ENCODE results near the gene TMEM218.
"Not testable (repeated sequence)": the region's sequence is repeated elsewhere in the genome, so short reads cannot be mapped to it uniquely, and the experiment has no call there.

Gene TMEM218

DNA sequence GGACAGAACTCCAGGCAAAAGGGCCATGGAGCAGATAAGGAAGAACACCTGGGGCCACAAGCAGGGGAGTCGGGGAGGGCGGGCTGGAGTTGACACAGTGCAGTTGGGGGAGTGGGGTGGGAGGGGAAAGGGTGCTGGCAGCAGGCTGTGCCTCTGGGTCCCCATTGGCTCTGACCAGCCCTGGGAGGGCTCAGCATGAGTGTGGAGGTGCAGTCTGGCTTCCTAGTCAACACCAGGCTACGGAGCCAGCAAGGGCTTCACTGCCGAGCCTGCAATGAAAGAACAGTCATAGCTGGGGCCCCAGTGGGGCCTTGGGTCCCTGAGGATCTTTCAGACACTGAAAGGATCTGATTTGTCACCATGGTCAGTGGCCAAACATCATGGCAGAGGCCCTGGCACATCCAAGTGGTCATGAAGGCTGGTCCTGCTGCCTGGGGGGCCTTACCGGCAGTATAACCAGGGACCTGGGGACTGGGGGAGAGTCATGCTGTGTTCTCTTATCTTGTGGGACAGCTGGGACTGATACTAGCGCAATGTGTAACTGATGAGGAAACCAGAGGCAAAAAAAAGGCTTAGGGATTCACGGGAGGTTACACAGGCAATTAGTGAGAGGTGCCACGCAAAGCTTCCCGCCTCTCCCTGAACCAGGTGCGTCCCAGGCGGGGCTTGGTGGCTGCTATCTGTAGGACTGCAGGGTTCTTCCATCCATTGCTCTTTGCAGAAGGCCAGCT is 36.8 kb downstream of the TMEM218 start:
- no peak for DNase-seq

DNA sequence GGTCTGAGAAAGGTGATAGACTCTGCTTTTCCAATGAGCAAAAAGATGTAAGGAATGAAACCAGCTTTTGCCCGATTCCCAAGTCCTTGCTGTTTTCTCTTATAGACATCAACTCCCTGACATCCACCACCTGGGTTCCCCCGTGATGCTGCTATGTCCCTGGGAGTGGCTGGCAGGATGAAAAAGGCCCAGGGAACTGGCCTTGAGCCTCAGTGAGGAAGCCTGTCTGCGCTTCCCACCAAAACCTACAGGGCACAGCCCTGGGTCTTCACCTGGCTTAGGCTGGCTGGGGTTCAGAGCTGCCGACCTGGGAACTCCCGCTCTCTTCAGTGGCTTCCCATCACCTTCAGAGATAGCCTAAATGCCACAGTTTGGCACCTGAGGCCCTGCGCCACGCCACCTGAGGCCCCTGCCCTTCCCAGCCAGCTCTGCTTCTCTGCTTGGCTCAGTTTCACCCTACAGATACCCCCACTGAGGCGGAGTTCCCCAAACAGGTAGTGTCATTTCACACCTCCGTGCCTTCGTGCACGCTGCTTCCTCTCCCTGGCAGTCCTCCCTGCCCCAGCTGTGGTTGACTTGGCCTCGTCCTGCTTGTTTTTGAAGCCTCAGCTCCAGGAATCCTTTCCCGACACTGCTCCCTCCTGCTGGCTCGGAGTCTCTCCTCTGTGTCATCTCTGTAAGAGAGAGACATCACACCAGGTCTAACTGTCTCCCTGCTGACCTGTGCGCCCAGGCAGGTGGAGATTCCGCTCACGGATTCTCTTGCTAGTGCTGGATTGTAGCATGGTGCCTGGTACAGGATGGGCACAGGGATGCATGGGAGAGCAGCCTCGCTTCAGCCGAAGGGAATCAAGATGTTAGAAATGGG is 37.6 kb downstream of the TMEM218 start:
- DNase-seq = no peak

DNA sequence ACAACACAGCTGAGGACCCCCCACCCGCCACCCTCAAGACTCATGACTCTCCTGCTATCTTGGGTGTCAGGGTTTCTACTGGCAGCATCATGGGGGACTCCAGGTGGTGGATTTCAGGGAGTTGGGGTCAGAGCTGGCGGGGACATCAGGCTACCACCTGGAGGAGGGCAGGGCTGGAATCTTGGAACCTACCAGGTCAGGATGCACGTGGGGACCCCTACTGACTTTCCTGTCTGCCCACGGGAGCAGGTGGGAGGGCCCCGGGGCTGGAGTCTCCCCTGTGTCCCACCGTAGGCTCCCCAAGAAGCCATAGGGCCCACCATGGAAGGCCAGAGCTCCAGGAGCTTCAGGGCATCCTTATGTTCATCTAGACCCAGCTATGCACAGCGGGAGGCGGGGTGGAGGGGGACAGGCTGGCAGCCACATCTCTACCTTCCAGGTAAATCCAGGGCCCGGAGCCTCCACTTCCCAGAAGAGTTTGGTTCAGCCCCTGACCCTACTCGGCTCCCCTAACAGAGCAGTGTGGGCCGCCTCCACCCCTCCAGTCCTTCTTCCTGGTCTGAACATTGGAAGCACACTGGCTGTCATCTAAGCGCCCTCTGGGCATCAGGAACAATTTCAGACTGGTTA is 38.4 kb downstream of the TMEM218 start:
- DNase-seq = no peak

DNA sequence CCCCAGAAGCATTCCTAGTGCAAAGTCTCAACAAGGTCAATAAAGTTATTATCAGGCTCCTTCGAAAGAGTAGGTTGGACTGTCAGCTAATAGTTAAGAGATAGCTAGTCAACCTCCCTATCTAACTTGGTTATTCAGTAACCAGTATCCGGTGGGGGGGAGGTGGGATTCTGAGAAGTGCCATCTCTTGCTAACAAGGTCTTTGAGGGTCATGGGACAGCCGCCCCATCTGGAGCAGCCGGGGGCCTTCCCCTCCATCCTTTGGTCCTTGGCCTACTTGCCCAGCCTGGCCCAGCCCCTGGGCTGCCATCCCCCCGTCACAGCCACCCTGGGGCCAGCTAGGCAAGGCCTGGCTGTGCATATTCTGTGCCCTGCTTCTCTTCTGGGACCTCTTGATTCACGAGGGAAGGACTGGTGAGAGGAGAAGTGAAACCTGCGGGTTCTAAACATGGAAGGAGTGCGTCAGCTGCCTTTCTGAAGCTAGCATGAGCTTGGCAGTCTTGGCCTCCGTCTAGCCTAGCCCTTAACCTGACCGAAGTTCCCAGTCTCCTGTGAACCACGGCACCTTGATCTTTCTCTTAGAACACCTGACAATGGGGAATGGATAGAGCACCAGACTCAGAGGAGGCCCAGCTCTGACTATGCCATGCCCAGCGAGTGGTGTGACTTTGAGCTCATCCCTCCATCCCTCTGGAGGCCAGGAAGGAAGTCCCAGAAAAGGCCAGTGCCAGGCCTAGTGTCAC is 39.0 kb downstream of the TMEM218 start:
- DNase-seq = no peak

DNA sequence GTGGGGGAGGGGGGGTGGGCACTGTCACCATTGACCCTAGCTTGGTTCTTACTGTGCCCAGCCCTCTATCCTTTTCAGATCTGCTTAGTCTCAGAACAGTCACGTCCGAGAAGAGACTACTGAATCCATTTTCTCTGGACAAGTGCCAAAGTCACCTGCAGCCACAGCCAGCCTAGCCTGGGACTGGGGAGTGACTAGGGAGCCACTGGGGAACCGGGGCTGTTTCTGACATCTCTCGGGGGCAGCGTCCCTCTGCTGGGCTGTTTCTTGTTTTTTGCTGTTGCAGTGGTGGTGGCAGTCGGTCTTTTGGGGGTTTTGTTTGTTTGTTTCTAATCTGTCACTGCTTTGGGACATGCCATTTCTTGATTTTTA is 39.6 kb downstream of the TMEM218 start:
- no peak for DNase-seq

DNA sequence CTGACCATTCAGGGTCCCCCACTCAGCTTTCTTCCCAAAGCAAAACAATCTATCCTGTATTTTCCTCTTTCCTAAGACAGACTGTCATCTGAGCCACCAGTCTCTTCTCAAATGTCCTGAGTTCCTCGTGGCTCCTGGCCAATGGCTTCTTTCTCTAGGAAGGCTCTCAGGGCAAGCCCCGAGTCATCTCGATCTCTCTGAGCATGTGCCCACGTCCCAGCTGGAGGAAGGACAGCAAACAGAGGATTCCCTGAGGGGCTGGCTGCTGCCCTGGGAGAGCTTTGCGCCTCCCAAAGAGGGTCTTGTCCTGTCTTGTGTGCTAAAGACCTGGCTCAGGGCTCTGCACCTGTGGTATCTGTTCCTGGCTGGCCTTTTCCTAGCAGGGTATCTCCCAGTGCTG is 40.0 kb downstream of the TMEM218 start:
- DNase-seq = no peak

DNA sequence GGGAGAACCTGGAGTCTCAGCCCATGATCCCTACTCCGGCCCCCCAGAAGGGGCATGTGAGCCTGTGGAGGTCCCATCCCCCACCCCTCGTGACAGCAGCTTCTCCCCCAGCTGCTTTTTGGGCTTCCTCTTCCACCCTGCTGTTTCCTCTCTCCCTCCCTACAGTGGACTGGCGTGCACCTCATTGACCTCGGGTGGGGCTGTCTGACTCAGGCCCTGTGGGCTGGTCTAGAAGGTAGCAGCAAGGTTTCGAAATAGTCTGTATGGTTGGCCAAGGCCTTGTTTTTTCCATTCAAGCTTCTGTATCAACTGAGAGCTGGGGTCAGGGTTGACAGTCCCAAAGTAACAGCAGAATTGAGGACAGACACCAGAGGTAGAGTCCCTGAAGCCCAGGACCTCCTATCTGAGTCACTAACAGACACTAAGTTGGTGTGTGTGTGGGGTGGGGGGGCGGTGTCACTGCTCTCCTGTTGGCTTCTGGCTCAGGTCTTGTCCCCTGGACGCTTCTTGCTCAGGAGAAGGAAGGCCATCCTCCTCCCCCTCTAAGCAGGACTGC is 40.6 kb downstream of the TMEM218 start:
- no peak for DNase-seq

DNA sequence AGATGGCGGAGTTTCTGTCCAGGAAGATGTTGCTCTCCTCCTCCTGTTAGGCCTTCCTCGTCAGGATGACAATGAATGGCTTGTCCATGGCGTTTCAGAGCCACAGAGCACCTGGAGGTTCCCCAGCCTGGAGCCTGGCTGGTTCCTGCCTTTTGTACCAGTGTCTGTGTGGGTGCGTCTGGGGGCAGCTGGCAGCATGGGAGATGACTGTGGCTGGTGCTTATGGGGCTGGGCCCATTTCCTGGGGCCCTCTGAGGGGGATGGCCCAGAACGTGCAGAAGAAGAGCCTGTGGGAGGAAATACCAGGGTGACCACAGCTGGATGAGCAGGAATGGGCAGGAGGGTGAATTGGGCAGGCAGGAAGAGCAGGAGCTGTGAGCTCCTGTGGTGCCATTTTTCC is 41.6 kb downstream of the TMEM218 start:
- DNase-seq = no peak

DNA sequence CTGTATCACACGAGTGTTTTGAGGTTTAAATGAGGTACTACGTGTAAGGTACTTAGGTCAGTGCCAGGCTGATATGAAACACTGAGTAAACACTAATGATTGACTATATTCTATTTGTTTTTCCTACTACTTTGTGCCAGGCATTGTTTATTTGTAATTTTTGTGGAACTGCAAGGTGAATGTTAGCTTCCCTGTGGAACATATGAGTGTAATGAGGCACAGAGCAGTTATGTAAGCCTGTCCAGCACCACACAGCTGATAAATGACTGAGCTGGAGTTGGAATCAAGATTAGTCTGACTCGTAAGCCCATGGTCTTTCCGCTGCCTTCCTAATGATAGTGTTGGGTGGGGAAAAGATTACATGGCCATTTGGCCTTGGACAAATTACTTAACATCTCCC is 42.4 kb downstream of the TMEM218 start:
- DNase-seq = no peak

DNA sequence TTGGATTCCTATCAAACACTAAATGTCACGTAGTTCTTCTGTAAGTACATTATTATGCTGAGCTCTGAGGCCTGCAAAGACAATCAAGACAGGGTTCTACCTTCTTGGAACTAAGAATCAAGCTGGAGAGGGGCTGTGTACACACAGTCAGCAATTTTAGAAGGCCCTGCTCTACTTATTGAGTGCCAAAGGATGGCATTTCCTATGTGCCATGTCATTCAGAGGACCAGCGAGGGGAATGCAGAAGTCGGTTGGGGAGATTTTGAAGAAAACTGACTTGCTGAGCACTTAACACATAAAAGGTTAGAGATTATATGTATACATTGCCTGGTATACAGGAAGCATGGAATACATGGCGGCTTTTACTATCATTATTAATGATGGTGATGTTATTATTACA is 43.1 kb downstream of the TMEM218 start:
- DNase-seq = no peak

DNA sequence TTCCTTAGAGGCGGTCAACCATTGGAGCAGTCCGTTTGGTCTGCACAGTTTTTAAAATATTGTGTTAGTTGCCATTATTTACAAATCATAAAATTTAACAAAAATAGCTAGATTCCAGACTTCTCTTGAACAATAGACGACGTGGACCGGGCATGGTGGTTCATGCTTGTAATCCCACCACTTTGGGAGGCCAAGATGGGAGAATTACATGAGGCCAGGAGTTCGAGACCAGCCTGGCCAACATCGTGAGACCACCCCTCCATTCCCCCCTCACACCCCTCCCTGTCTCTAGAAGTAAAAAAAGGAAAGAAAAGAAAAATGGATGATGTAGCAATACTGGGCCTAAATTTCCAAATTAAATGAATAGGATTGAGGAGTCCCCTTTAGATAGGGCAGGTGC is 47.4 kb downstream of the TMEM218 start:
- no peak for DNase-seq

DNA sequence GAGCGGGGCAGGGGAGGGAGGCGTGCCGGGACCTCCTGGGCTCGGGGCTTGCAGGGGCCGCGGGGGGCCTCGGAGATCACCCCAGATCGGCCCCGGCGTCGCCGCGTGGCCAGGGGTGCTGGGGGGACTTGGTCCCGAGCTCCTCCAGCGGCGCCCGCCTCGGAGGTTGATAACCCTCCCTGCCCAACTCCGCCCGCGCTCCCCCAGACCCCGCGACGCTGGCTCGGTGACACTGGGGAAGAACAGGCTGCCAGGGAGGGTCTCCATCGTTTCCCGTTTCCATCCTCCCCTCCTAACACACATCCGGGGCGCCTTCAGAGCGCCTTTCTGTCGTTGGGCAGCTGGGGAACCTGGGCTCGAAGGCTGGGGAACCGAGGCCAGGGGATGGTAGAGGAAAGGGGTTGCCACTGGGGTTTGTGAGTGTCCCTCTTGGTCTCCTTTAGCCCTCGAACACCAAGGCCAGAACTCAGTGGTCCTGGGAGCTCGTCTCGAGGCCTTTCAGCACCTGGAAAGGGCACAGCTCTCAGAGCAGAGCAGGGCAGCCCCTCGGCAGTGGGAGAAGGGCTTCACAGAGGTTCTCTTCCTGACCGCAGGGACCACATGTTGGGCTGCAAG is 47.9 kb downstream of the TMEM218 start:
- no peak for DNase-seq

DNA sequence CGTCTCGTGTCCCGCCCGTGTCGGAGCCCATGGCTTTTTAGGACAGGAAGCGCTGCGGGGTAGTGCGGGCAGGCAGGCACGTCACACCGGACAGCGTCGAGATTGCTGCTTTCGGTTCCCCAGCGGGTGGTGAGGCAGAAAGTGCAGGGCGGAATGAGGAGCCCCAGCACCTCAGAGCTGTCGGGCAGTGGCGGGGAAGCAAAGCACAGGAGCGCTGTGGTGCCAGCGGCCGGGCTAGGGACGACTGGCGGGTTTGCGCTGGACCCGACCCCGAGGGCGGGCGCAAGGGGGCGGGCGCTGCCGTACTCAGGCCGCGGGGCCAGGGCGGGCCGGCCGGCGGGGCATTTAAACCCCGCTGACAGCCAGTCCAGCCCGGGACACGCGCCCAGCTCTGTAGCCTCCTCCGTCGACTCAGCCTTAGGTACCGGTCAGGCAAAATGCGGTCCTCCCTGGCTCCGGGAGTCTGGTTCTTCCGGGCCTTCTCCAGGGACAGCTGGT is 48.4 kb downstream of the TMEM218 start, which contains the start of gene SLC37A2:
Gene SLC37A2 (plus strand): TSS at position 375 of the 498 bp plus-strand sequence. CDS start 63 bp downstream, at position 438.
- DNase-seq = peak in 1 of 2 experiments; percentile 27

DNA sequence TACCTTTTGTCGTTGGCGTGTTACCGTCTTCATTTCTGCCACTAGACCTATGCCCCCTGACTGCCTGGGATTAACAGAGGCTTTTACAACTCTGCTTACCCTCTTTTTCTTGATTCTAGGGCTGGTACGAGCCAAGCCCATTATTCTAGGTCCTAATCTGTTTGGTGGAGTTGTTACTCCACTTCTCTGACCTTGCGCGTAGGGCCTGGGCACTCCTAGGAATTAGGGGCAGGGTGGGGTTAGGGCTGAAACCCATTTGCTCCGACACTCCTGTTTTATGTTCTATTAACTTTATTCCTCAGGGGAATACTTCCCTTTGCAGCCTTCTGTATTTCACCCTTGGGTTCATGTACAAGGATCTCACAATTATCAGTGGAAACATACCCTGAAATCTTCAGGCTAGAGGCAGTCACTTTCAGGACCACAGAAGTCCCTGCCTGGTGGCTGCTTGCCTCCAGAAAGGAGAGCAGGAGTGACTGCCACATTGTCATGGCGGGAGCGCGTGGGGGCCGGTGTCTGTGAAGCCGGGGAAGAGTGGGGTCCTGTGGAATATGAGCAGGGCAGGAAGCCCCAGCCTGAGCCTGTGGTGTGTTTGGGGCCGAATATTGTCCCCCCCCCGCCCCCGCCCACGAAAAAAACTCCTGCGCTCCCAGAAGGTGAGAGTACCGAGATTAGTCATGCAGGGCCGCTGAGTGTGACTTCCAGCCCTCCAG is 49.1 kb downstream of the TMEM218 start:
- DNase-seq = no peak

DNA sequence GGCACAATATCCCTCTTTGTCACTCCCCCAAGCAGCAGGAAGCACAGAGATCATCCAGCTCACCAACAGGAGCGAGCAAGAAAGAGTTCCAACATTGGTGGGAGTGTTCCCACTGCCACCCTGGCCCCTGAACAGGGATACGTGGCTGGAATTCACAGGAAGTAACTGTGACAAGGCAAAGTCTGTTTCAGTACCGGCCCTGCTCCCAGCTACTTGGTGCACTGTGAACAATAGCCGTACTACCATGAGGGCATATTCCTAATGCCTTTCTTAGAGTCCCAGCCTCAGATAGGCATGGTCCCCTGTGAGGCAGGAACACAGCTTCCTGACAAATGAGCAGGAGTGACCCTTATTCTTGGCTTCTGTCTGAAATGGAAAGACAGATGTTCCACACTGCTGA is 50.1 kb downstream of the TMEM218 start:
- DNase-seq = no peak

DNA sequence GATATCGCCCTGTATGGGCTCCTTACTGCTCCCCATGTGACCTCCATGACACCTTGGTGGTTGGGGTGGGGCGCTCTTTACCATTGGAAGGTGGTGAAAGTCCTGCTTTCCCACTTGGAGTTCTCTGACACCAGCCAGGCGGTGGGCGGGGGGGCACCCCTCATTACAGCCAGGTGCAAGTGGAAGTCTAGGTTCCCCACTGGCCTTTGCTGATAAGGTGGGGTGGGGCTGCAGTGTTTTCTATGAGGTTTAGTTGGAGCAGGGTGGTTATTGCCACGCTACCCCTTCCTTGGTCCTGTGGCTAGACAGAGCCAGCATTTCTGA is 53.8 kb downstream of the TMEM218 start:
- DNase-seq = no peak

DNA sequence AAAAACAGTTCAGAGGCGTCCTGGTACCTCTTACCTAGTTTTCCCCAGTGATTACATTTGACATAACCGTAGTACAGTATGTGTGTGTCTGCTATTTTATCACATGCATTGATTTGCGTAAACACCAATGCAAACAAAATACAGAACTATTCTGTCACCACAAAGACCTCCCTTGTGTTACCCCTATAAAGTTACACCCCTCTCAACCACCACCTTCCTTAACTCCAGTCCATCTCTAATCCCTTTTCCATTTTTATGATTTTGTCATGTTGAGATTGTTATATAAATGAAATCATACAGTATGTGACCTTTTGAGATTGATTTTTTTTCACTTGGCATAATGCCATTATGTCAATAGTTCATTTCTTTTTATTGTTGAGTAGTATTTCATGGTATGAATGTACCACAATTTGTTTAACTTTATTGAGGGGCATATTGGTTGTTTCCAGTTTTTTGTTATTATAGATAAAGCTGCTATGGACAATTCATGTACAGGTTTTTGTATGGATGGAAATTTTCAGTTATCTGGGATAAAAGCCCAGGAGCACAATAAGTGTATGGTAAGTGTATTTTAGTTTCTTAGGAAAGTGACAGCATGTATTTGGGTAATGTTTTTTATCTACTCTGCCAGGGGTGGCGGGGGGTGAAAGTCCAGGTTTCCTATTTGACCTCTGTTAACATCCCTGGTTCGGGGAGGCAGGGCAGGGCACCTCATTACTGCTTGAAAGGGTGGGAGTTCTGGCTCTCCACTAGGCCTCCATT is 54.3 kb downstream of the TMEM218 start:
- DNase-seq = no peak

DNA sequence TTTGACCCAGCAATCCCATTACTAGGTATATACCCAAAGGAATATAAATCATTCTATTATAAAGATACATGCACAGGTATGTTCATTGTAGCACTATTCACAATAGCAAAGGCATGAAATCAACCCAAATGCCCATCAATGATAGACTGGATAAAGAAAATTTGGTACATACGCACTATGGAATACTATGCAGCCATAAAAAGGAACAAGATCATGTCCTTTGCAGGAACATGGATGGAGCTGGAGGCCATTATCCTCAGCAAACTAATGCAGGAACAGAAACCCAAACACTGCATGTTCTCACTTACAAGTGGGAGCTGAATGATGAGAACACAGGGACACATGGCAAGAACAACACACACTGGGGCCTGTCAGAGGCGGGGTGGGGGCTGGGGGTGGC is 55.3 kb downstream of the TMEM218 start:
- DNase-seq = not testable (repeated sequence)

DNA sequence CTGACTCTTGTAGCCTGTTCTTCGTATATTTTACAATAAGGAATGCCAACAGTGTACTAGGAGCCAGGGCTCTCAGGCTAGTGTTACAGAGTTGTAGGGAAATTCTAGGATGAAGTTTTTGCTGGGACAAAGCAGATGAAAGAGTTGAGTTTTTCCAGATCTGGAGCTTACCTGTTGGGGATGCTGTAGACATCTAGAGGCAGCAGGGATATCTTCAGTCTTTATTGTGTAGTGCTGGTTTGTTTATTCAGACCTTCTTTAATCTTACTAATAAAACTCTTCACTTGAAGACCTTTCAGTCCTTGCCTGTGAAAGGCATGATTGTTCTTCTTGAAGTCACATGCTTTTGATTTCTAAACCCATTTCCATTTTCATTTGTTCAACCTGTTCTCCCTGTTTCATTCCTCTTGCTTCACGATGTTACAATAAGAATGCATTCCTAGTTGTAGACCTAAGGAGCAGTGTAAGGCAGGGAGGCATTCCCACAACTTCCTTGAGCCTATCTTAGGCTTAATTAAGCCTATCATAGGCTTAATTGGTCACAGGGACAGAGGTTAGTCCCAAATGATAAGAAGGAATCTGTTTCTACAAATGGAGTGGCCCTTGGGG is 56.2 kb downstream of the TMEM218 start:
- no peak for DNase-seq

DNA sequence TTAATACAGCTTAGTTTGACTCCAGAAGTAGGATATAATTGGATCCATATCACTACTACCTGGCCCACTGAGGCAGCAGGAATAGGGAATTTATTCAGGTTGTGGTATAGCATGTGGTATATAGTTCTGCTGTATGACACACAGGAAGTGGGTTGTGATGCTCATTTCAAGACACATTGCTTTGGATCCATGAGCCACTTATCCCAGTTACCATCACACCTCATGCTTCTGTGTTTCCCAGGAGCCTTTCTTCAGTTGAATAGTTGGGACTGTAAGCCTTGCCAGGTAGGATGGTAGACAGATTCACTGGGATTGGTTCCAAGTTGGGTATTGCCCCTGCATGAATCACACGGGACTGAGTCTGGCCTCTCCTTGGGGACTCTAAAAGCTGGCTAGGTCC is 58.3 kb downstream of the TMEM218 start:
- no peak for DNase-seq

All from activated CD4-positive, alpha-beta T cell treated with anti-CD3 and anti-CD28 coated beads, Interleukin-2, amount 50 U/mL, for 4 hours (primary cell).